ENCODE data around the gene MEGF9. TPM values are rescaled to one million over a fixed set of nuclear protein-coding genes. Genes with fewer than 3 reads are reported as not detected.

The MEGF9 gene
- total and polyA plus RNA-seq, 4 donors: 29.0 to 61.0 (median 42.8) TPM

DNA sequence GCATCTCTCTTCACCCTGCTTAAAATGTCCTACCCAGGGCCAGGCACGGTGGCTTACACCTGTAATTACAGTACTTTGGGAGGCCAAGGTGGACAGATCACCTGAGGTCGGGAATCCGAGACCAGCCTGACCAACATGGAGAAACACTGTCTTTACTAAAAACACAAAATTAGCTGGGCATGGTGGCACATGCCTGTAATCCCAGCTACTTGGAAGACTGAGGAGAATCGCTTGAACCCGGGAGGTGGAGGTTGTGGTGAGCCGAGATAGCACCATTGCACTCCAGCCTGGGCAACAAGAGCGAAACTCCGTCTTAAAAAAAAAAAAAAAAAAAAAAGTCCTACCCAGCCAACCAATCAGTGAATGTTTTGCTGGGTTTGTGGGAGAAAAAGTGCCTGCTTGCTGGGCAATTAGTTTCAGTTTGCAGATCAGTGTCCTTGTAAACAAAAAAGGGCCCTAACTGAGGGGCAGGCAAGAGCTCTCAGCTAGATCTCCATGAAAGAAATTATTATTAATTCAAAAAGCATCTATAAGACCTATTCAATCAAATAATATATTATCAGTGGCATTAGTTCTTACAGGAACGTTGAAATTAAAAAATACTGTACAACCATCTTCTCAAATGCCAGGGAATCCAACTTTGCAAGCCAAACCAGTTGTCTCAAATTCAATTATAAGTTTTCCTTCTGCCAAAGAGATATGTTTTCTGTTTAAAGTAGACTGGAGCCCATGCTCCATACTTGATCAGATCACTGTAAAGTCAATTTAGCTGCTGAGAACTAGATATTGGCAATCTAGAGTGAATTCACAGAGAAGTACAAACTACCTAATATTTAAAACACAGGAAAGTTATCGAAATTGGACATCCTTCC is 3.9 kb downstream of the MEGF9 start:
- Histone ChIP-seq H3K9me3 (ENCODE audit: control insufficient read depth, insufficient read depth, low read length) (no peaks in the 10 kb centered on the region), H3K4me3 (ENCODE audit: low read depth, low read length) (peak overlapping the region; percentile 78), H3K27me3 (ENCODE audit: control insufficient read depth, insufficient read depth, low read length) (no peaks in the 10 kb centered on the region), H3K4me1 (ENCODE audit: control insufficient read depth, insufficient read depth, low read length) (peaks cover 24% of the 10 kb centered on the region), H3K36me3 (ENCODE audit: control insufficient read depth, insufficient read depth, low read length) (no peaks in the 10 kb centered on the region), H3K27ac (ENCODE audit: low read depth, low read length) (peak overlapping the region; percentile 69)
- DNase-seq (ENCODE audit: low read depth in 4 of 6, low spot score in 6 of 6): peak in 2 of 6 donors; percentile 70 to 71
- 100% methylated on average over 2 of the region's 10 CpGs for WGBS (ENCODE audit: insufficient coverage)

DNA sequence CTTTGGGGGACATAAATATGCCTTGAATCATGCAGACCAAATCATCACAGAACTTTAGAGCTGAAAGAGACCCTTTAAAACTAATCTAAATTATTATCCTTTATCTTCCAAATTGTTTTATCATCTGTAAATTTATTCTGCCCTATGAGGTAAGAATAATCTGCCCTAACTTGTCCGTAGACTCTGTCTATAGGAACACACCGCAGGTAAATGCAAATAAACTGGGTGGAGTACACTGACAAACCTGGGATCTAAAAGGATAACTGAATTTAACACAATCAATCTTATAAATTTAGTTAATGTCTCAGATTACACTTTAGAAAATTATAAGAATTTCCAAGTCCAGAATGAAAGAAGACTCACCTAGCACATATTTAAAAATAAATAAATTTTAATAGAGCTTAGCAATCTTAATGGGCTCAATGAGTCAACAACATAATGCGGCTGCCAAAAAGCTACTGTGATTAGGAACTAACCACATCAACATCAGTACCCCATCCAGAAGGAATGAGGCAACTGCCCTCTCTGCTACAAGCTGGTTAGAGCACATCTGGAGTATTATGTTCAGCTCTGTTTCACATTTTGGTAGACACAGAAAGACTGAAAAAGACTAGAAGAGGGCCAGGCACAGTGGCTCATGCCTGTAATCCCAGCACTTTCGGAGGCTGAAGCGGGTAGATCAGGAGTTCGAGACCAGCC is 5.6 kb downstream of the MEGF9 start:
- Histone ChIP-seq H3K4me1 (ENCODE audit: control insufficient read depth, insufficient read depth, low read length) (peaks cover 17% of the 10 kb centered on the region), H3K9me3 (ENCODE audit: control insufficient read depth, insufficient read depth, low read length) (no peaks in the 10 kb centered on the region), H3K27ac (ENCODE audit: low read depth, low read length) (no peak overlapping the region), H3K27me3 (ENCODE audit: control insufficient read depth, insufficient read depth, low read length) (no peaks in the 10 kb centered on the region), H3K4me3 (ENCODE audit: low read depth, low read length) (no peak overlapping the region), H3K36me3 (ENCODE audit: control insufficient read depth, insufficient read depth, low read length) (no peaks in the 10 kb centered on the region)
- no peak for DNase-seq (ENCODE audit: low read depth in 4 of 6, low spot score in 6 of 6)
- 92% methylated on average over 2 of the region's 6 CpGs for WGBS (ENCODE audit: insufficient coverage)

GRCh38 chr9:120707170-120707569 is 7.1 kb downstream of the MEGF9 start:
- Histone ChIP-seq H3K4me3 (ENCODE audit: low read depth, low read length) (no peak overlapping the region), H3K9me3 (ENCODE audit: control insufficient read depth, insufficient read depth, low read length) (no peaks in the 10 kb centered on the region), H3K4me1 (ENCODE audit: control insufficient read depth, insufficient read depth, low read length) (peaks cover 17% of the 10 kb centered on the region), H3K36me3 (ENCODE audit: control insufficient read depth, insufficient read depth, low read length) (no peaks in the 10 kb centered on the region), H3K27ac (ENCODE audit: low read depth, low read length) (no peak overlapping the region), H3K27me3 (ENCODE audit: control insufficient read depth, insufficient read depth, low read length) (no peaks in the 10 kb centered on the region)
- no peak for DNase-seq (ENCODE audit: low read depth in 4 of 6, low spot score in 6 of 6)
- 100% methylated on average over 1 of the region's 2 CpGs for WGBS (ENCODE audit: insufficient coverage)

DNA sequence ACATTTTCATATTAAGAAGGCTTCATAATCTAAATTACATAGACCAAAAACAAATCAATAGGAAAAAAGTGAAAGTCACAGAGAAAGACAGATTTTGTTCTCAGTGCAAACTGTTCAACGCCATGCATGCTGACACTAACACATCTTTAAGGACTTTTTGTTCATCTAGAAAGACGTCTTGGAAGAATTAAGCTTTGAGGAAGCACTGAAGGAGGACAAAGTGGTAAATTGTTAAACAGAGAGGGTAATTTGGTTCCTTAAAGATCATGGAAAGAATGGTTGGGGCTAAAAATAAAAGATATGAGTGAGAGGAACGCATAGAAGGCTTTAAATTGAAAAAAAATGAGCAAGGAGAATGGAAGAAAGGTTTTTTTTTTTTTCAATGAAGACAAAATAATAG is 9.1 kb downstream of the MEGF9 start:
- no CpG with 5 or more reads among the region's 3 CpGs for WGBS (ENCODE audit: insufficient coverage)
- no peaks in the 10 kb centered on the region for H3K36me3 ChIP-seq (ENCODE audit: control insufficient read depth, insufficient read depth, low read length)
- no peaks in the 10 kb centered on the region for H3K9me3 ChIP-seq (ENCODE audit: control insufficient read depth, insufficient read depth, low read length)
- H3K4me3 ChIP-seq (ENCODE audit: low read depth, low read length): no peak overlapping the region
- H3K27me3 ChIP-seq (ENCODE audit: control insufficient read depth, insufficient read depth, low read length): no peaks in the 10 kb centered on the region
- no peak for DNase-seq (ENCODE audit: low read depth in 4 of 6, low spot score in 6 of 6)
- no peak overlapping the region for H3K27ac ChIP-seq (ENCODE audit: low read depth, low read length)
- H3K4me1 ChIP-seq (ENCODE audit: control insufficient read depth, insufficient read depth, low read length): peaks cover 12% of the 10 kb centered on the region

- WGBS (ENCODE audit: insufficient coverage): no CpG with 5 or more reads among the region's 1 CpG
- Histone ChIP-seq H3K27me3 (ENCODE audit: control insufficient read depth, insufficient read depth, low read length) (no peaks in the 10 kb centered on the region), H3K9me3 (ENCODE audit: control insufficient read depth, insufficient read depth, low read length) (no peaks in the 10 kb centered on the region), H3K4me1 (ENCODE audit: control insufficient read depth, insufficient read depth, low read length) (no peaks in the 10 kb centered on the region), H3K36me3 (ENCODE audit: control insufficient read depth, insufficient read depth, low read length) (no peaks in the 10 kb centered on the region), H3K27ac (ENCODE audit: low read depth, low read length) (no peak overlapping the region), H3K4me3 (ENCODE audit: low read depth, low read length) (no peak overlapping the region)
- no peak for DNase-seq (ENCODE audit: low read depth in 4 of 6, low spot score in 6 of 6)
These were observed 12.2 kb downstream of the MEGF9 start for GRCh38 chr9:120702075-120702474.

DNA sequence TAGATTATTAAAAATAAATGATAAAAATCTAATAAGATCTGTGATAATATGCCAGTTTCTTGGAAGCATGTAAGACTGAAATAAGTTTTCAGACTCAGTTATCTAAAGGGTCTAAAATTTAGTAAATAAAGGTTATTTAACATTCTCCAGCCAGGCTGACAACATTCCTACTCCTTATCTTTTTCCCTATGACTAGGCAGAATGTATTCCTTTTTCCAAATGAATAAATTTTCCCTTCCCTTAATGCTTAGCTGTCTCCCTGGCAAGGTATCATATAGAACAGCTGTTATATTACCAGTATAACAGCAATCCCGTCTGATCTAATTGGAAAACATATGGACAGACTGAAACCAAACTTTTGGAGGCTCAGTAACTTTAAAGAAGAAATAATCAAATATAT is 13.0 kb downstream of the MEGF9 start:
- Histone ChIP-seq H3K4me1 (ENCODE audit: control insufficient read depth, insufficient read depth, low read length) (no peaks in the 10 kb centered on the region), H3K9me3 (ENCODE audit: control insufficient read depth, insufficient read depth, low read length) (no peaks in the 10 kb centered on the region), H3K27ac (ENCODE audit: low read depth, low read length) (no peak overlapping the region), H3K4me3 (ENCODE audit: low read depth, low read length) (no peak overlapping the region), H3K36me3 (ENCODE audit: control insufficient read depth, insufficient read depth, low read length) (no peaks in the 10 kb centered on the region), H3K27me3 (ENCODE audit: control insufficient read depth, insufficient read depth, low read length) (no peaks in the 10 kb centered on the region)
- WGBS (ENCODE audit: insufficient coverage): no CpG with 5 or more reads among the region's 1 CpG
- DNase-seq (ENCODE audit: low read depth in 4 of 6, low spot score in 6 of 6): no peak

DNA sequence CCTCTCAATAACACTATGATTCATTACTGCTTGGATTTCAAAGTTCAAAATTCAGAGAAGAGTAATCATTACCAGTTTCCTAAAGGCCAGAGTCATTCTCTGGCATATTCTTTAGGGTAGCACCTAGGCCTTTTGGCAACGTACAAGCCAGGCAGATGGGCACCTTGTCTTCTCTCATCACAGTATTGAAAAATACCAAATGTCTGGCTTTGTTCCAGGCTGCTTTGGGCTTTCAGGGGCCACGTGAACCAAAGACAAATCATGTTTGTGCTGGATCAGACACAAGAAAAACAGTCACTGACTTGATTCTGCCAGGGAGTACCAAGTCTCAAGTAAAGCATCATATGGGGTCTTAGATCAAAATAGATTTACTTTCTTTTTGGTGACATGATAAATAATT is 15.5 kb downstream of the MEGF9 start:
- peak in 2 of 6 donors; percentile 31 to 76 for DNase-seq (ENCODE audit: low read depth in 4 of 6, low spot score in 6 of 6)
- Histone ChIP-seq H3K27ac (ENCODE audit: low read depth, low read length) (no peak overlapping the region), H3K4me1 (ENCODE audit: control insufficient read depth, insufficient read depth, low read length) (no peaks in the 10 kb centered on the region), H3K27me3 (ENCODE audit: control insufficient read depth, insufficient read depth, low read length) (no peaks in the 10 kb centered on the region), H3K36me3 (ENCODE audit: control insufficient read depth, insufficient read depth, low read length) (no peaks in the 10 kb centered on the region), H3K4me3 (ENCODE audit: low read depth, low read length) (no peak overlapping the region), H3K9me3 (ENCODE audit: control insufficient read depth, insufficient read depth, low read length) (no peaks in the 10 kb centered on the region)
- 25% methylated on average over 2 of the region's 2 CpGs for WGBS (ENCODE audit: insufficient coverage)

DNA sequence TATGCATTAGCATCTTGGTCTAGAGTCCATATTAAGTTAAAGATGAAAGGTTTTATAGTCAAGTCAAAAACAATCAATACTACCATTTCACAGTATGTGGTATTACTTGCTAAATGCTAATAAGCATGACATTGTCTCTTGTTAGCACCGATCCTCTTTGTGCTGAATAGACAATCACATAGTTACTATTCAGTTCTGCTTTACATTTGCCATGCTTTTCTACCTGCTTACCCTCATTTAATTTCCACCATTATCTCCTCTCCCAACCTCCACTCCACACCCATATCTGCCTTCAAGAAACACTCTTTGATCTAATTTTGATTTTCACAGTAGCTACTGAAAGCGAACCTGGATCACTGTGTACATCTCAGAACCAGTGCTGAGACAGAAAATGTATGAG is 16.8 kb downstream of the MEGF9 start:
- Histone ChIP-seq H3K27ac (ENCODE audit: low read depth, low read length) (no peak overlapping the region), H3K36me3 (ENCODE audit: control insufficient read depth, insufficient read depth, low read length) (no peaks in the 10 kb centered on the region), H3K4me1 (ENCODE audit: control insufficient read depth, insufficient read depth, low read length) (no peaks in the 10 kb centered on the region), H3K27me3 (ENCODE audit: control insufficient read depth, insufficient read depth, low read length) (no peaks in the 10 kb centered on the region), H3K9me3 (ENCODE audit: control insufficient read depth, insufficient read depth, low read length) (no peaks in the 10 kb centered on the region), H3K4me3 (ENCODE audit: low read depth, low read length) (no peak overlapping the region)
- WGBS (ENCODE audit: insufficient coverage): no CpG with 5 or more reads among the region's 2 CpGs
- DNase-seq (ENCODE audit: low read depth in 4 of 6, low spot score in 6 of 6): no peak

DNA sequence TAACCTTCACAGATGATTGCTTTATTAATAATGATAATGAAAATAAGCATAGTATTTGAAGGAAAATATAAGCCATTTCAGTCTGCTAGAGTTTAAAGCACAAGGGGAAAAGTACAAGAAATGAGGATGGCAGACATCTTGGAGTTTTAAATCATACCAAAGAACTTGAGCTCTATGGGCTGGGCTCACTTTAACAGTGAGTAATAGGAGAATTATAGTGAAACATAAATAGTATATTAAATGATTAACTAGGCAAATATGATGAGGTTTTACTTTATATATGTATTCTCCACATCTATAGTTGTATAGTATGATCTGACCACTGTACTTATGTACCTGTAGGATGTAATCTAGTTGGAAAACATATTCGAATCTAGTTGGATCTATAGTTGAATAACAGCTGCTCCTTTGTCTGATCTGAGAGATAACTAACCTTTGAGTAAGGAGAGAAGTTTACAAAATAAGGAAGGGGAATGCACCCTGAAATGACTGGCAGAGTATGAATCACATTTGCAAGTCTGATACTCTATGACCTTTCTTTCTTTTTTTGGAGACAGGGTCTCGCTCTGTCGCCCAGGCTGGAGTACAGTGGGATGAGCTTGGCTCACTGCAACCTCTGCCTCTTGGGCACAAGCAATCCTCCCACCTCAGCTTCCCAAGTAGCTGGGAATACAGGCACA is 17.6 kb downstream of the MEGF9 start:
- DNase-seq (ENCODE audit: low read depth in 4 of 6, low spot score in 6 of 6): no peak
- Histone ChIP-seq H3K27me3 (ENCODE audit: control insufficient read depth, insufficient read depth, low read length) (no peaks in the 10 kb centered on the region), H3K36me3 (ENCODE audit: control insufficient read depth, insufficient read depth, low read length) (no peaks in the 10 kb centered on the region), H3K9me3 (ENCODE audit: control insufficient read depth, insufficient read depth, low read length) (no peaks in the 10 kb centered on the region), H3K27ac (ENCODE audit: low read depth, low read length) (no peak overlapping the region), H3K4me3 (ENCODE audit: low read depth, low read length) (no peak overlapping the region), H3K4me1 (ENCODE audit: control insufficient read depth, insufficient read depth, low read length) (no peaks in the 10 kb centered on the region)
- 87% methylated on average over 3 of the region's 3 CpGs for WGBS (ENCODE audit: insufficient coverage)

Measured in spinal cord (tissue), 10 donors.